Transverse colon (tissue), 4 donors: ENCODE data around the gene GOLM1. TPM values are rescaled to one million over a fixed set of nuclear protein-coding genes. Genes with fewer than 3 reads are reported as not detected.

Experiments used
- DNase-seq: peaks from one replicate; pipeline ENCODE4 v3.0.0-alpha.2; 2019
- H3K27ac ChIP-seq, 4 donors: fragments of 200-600 bp; sonication (generic); 2 replicates each; pipeline ENCODE4 v1.5.1; 2016 to 2018; ENCODE audit warnings: inconsistent platforms in 4 of 4
- H3K27me3 ChIP-seq: fragments of 200-600 bp; sonication (generic); 2 replicates; pipeline ENCODE4 v1.5.1; 2017; ENCODE audit warnings: inconsistent platforms
- H3K36me3 ChIP-seq, 4 donors: fragments of 200-600 bp; sonication (generic); 2 replicates each; pipeline ENCODE4 v1.5.1; 2017 to 2019; ENCODE audit warnings: inconsistent platforms in 4 of 4
- H3K4me1 ChIP-seq, 4 donors: fragments of 200-600 bp; sonication (generic); 2 replicates each; pipeline ENCODE4 v1.5.1; 2017 to 2020; ENCODE audit warnings: inconsistent platforms in 4 of 4
- H3K4me3 ChIP-seq, 4 donors: fragments of 200-600 bp; sonication (generic); 1 replicate in 1 of 4; 2 replicates in 3 of 4; pipeline versions ENCODE4 v1.5.1 to v1.6.1; 2017 to 2019; ENCODE audit warnings: inconsistent platforms in 4 of 4
- H3K9me3 ChIP-seq, 2 donors: fragments of 200-600 bp; sonication (generic); 2 replicates each; pipeline ENCODE4 v1.5.1; 2017 to 2019; ENCODE audit warnings: inconsistent platforms in 2 of 2
- CTCF ChIP-seq, 5 experiments: fragments of 200-600 bp in 3 of 5; fragments of 450-650 bp in 2 of 5; sonication (generic) in 3 of 5; IDR thresholded peaks; 1 replicate in 2 of 5; 2 replicates in 3 of 5; pipeline ENCODE4 v1.5.1; 2016 to 2017; ENCODE audit warnings: antibody characterized with exemption in 5 of 5, inconsistent platforms in 3 of 5, mild to moderate bottlenecking in 2 of 5, moderate library complexity in 1 of 5
- EP300 ChIP-seq: sonication (generic); formaldehyde crosslinking; IDR thresholded peaks from one replicate; pipeline ENCODE4 v1.6.1; 2017; ENCODE audit warnings: antibody characterized with exemption, low read depth
- POLR2A ChIP-seq: fragments of 450-650 bp; IDR thresholded peaks from one replicate; pipeline ENCODE4 v1.6.1; 2016; ENCODE audit warnings: antibody characterized with exemption, mild to moderate bottlenecking, moderate library complexity
- POLR2AphosphoS5 ChIP-seq, 3 donors: sonication (generic); formaldehyde crosslinking; IDR thresholded peaks; one replicate each; pipeline ENCODE4 v1.6.1; 2016; ENCODE audit warnings: antibody characterized with exemption in 3 of 3
- WGBS, 2 donors: methylation state at CpG; one replicate each; pipeline ENCODE4 v1.1.5; 2018; ENCODE audit warnings: low coverage in 1 of 2; 5-methylcytosine and 5-hydroxymethylcytosine counted together
- in situ Hi-C, 4 donors: fragments of 200-750 bp; cut with MboI; loops; one replicate each; pipeline versions ENCODE4 v1.15.0 to v1.15.1; 2017; ENCODE audit warnings: low sequenced_read_pairs in 3 of 4, low pct_ligation_motif_present in 1 of 4, low pct_unique_long_range_greater_than_20kb in 1 of 4
- intact Hi-C: fragments of 100-400 bp; cut with DNase I; formaldehyde crosslinking; loops from one replicate; pipeline ENCODE4 v1.15.1; 2023; ENCODE audit warnings: low total_unique reads
- total RNA-seq, 4 donors: library from RNA; depleted of rRNA; stranded (reverse); fragments of >200 nt; gene quantifications; one replicate each; pipeline ENCODE4 v1.1.0, GENCODE V29; 2016

GOLM1 gene
- total RNA-seq, 4 donors from 2014 or later = 96.1 to 295 (median 177) TPM

- no peak for DNase-seq
- Histone ChIP-seq H3K4me3 (no peak overlapping the region), H3K9me3 (no peaks in the 10 kb centered on the region), H3K27ac (peak overlapping the region in 2 of 4 donors; percentile 8 to 61), H3K36me3 (no peaks in the 10 kb centered on the region), H3K27me3 (no peaks in the 10 kb centered on the region), H3K4me1 (peaks cover 0 to 23% (median 1%) of the 10 kb centered on the region in 4 donors)
- intact Hi-C loops (no loop called here), in situ Hi-C loops (no loop called here)
- TF ChIP-seq POLR2AphosphoS5 (IDR thresholded peaks at IDR 0.05) (peak in 2 of 3 donors; percentile 40 to 53), POLR2A (no peak)
- 61 to 80% methylated on average over 1 to 5 of the region's 5 CpGs for WGBS, 2 donors
These were observed 19.4 kb downstream of the GOLM1 start for GRCh38 chr9:86079865-86080469.

DNA sequence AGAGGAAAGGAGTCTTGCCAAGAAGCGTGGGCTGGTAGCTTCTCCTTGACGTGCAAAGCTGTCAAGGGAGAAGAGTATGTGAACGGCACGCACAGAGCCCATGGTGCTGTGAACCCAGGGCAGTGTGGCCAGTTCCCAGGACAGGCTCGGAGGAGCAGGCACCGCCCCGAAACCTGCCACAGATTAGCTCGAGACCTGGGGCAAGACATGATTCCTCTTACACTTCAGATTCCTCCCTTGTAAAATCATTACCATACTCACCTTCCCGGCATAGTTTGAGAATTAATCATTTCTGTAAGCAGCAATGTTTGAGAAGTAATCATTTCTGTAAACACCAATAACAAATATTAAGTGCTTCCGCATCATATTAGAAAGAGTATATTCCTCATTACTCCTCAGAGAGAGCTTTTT is 19.9 kb downstream of the GOLM1 start:
- H3K4me3 ChIP-seq = no peak overlapping the region
- no peaks in the 10 kb centered on the region for H3K27me3 ChIP-seq
- H3K36me3 ChIP-seq = no peaks in the 10 kb centered on the region
- H3K27ac ChIP-seq = peak overlapping the region in 1 of 4 donors; percentile 61
- peaks cover 0 to 23% (median 1%) of the 10 kb centered on the region in 4 donors for H3K4me1 ChIP-seq
- intact Hi-C loops = no loop called here
- WGBS, 2 donors = 83 to 86% methylated on average over 8 to 10 of the region's 10 CpGs
- H3K9me3 ChIP-seq = no peaks in the 10 kb centered on the region
- no peak for TF ChIP-seq EP300
- TF ChIP-seq POLR2A = no peak
- no peak for TF ChIP-seq CTCF (IDR thresholded peaks at IDR 0.05)
- no peak for TF ChIP-seq POLR2AphosphoS5 (IDR thresholded peaks at IDR 0.05)
- in situ Hi-C loops = no loop called here
- DNase-seq = no peak

DNA sequence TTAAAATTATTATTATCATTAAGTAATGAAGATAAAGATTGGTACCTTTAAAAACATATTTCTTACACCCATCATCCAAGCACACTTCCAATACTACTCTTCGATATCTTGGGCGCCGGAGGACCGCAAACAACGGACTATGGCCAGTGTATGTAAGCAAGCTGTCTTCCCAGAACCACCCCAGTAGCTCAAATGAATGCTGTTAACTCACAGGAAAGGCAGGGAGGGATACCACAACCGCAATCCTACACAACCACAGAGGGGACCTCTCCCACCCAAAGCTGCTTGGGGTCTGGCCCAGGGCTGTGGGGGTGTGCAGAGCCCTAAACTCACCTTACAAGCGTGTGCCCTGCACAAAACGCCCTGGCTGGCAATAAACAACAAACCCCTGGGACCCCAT is 20.6 kb downstream of the GOLM1 start:
- H3K27me3 ChIP-seq = no peaks in the 10 kb centered on the region
- no peak overlapping the region for H3K4me3 ChIP-seq
- intact Hi-C loops = no loop called here
- H3K9me3 ChIP-seq = no peaks in the 10 kb centered on the region
- H3K4me1 ChIP-seq = peaks cover 0 to 23% (median 1%) of the 10 kb centered on the region in 4 donors
- H3K27ac ChIP-seq = no peak overlapping the region
- 90 to 93% methylated on average over 2 to 8 of the region's 8 CpGs for WGBS, 2 donors
- H3K36me3 ChIP-seq = no peaks in the 10 kb centered on the region
- in situ Hi-C loops = no loop called here
- DNase-seq = no peak
- TF ChIP-seq POLR2AphosphoS5 (IDR thresholded peaks at IDR 0.05) = no peak
- TF ChIP-seq EP300 = no peak
- TF ChIP-seq POLR2A = no peak
- no peak for TF ChIP-seq CTCF (IDR thresholded peaks at IDR 0.05)

- no peaks in the 10 kb centered on the region for H3K36me3 ChIP-seq
- intact Hi-C loops (no loop called here), in situ Hi-C loops (no loop called here)
- H3K4me1 ChIP-seq = peaks cover 0 to 23% (median 1%) of the 10 kb centered on the region in 4 donors
- H3K27ac ChIP-seq = peak overlapping the region in 3 of 4 donors; percentile 42 to 79 (median 50)
- peak; percentile 26 for DNase-seq
- H3K9me3 ChIP-seq = no peaks in the 10 kb centered on the region
- H3K4me3 ChIP-seq = no peak overlapping the region
- 78 to 80% methylated on average over 2 to 13 of the region's 13 CpGs for WGBS, 2 donors
- no peak for TF ChIP-seq CTCF (IDR thresholded peaks at IDR 0.05)
- peak; percentile 41 for TF ChIP-seq EP300
- TF ChIP-seq POLR2A = no peak
- TF ChIP-seq POLR2AphosphoS5 (IDR thresholded peaks at IDR 0.05) = peak; percentile 89 to 99 (median 97)
- no peaks in the 10 kb centered on the region for H3K27me3 ChIP-seq
These were observed 22.1 kb downstream of the GOLM1 start for GRCh38 chr9:86077276-86077675.
